HepG2 (cell line): ENCODE measurements around the gene UTS2R. TPM values are rescaled to one million over a fixed set of nuclear protein-coding genes. Genes with fewer than 3 reads are reported as not detected.

Source experiments
- GZF1 ChIP-seq: sonication (generic); formaldehyde crosslinking; IDR thresholded peaks from 2 replicates; pipeline ENCODE4 v1.5.1; 2020; ENCODE audit warnings: mild to moderate bottlenecking, missing genetic modification reagents
- HBP1 ChIP-seq: IDR thresholded peaks from 2 replicates; pipeline ENCODE4 v1.6.1; 2016; ENCODE audit warnings: low read depth, control low read depth
- IKZF4 ChIP-seq: sonication (generic); formaldehyde crosslinking; IDR thresholded peaks from 2 replicates; pipeline ENCODE4 v1.5.1; 2020; ENCODE audit warnings: borderline replicate concordance, mild to moderate bottlenecking, low read depth, missing genetic modification reagents; ENCODE audit errors: not compliant biosample characterization
- IRF2 ChIP-seq: IDR thresholded peaks from 2 replicates; pipeline ENCODE4 v1.6.1; 2018; ENCODE audit warnings: missing genetic modification reagents, missing compliant biosample characterization
- MED8 ChIP-seq: sonication (generic); formaldehyde crosslinking; IDR thresholded peaks from 2 replicates; pipeline ENCODE4 v1.8.1; 2023; ENCODE audit warnings: mild to moderate bottlenecking, missing genetic modification reagents; ENCODE audit not compliant: insufficient replicate concordance
- MTA3 ChIP-seq: sonication (generic); formaldehyde crosslinking; IDR thresholded peaks from 2 replicates; pipeline ENCODE4 v1.4.0; 2020; ENCODE audit warnings: missing genetic modification reagents
- NR0B2 ChIP-seq: sonication (generic); formaldehyde crosslinking; IDR thresholded peaks from 2 replicates; pipeline ENCODE4 v1.4.0; 2020; ENCODE audit warnings: mild to moderate bottlenecking, missing genetic modification reagents
- NR1H2 ChIP-seq: sonication (generic); formaldehyde crosslinking; IDR thresholded peaks from 2 replicates; pipeline ENCODE4 v1.8.1; 2022; ENCODE audit warnings: low read depth, missing genetic modification reagents, borderline replicate concordance
- PCBP2 ChIP-seq: fragments of 200-400 bp; formaldehyde crosslinking; optimal IDR thresholded peaks from 2 replicates; pipeline ENCODE3; 2018; ENCODE audit warnings: low read length, low read depth; ENCODE audit not compliant: poor library complexity, severe bottlenecking
- SAFB2 ChIP-seq: sonication (generic); formaldehyde crosslinking; IDR thresholded peaks from 2 replicates; pipeline ENCODE4 v1.5.1; 2020; ENCODE audit warnings: missing genetic modification reagents, low read depth, mild to moderate bottlenecking, borderline replicate concordance
- ZBTB1 ChIP-seq: sonication (generic); formaldehyde crosslinking; IDR thresholded peaks from 2 replicates; pipeline ENCODE4 v1.4.0; 2020; ENCODE audit warnings: missing genetic modification reagents, borderline replicate concordance
- ZFP41 ChIP-seq: sonication (generic); formaldehyde crosslinking; IDR thresholded peaks from 2 replicates; pipeline ENCODE4 v1.4.0; 2020; ENCODE audit warnings: mild to moderate bottlenecking, missing genetic modification reagents, borderline replicate concordance
- ZFYVE20 ChIP-seq: sonication (generic); formaldehyde crosslinking; IDR thresholded peaks from 2 replicates; pipeline ENCODE4 v1.8.0; 2023; ENCODE audit warnings: low read depth, mild to moderate bottlenecking, moderate library complexity, missing genetic modification reagents, borderline replicate concordance
- ZNF263 ChIP-seq: sonication (generic); formaldehyde crosslinking; IDR thresholded peaks from 2 replicates; pipeline ENCODE4 v1.4.0; 2020; ENCODE audit warnings: missing genetic modification reagents
- ZNF530 ChIP-seq: sonication (generic); formaldehyde crosslinking; IDR thresholded peaks from 2 replicates; pipeline ENCODE4 v1.5.0; 2020; ENCODE audit warnings: low read depth, mild to moderate bottlenecking, missing genetic modification reagents
- ZNF619 ChIP-seq: sonication (generic); formaldehyde crosslinking; IDR thresholded peaks from 2 replicates; pipeline ENCODE4 v1.4.0; 2020; ENCODE audit warnings: mild to moderate bottlenecking, missing genetic modification reagents
- ZNF792 ChIP-seq: IDR thresholded peaks from 2 replicates; pipeline ENCODE4 v1.6.1; 2016
- ZUFSP ChIP-seq: sonication (generic); formaldehyde crosslinking; IDR thresholded peaks from 2 replicates; pipeline ENCODE4 v1.9.0; 2021; ENCODE audit warnings: missing genetic modification reagents, mild to moderate bottlenecking, borderline replicate concordance
- ZXDC ChIP-seq: sonication (generic); formaldehyde crosslinking; IDR thresholded peaks from 2 replicates; pipeline ENCODE4 v1.5.0; 2020; ENCODE audit warnings: mild to moderate bottlenecking, missing genetic modification reagents
- polyA plus RNA-seq, 8 experiments: library from polyadenylated mRNA; depleted of rRNA in 3 of 8; stranded (reverse) in 7 of 8; unstranded in 1 of 8; fragments of >200 nt; fragmentation: Illumina TruSeq in 4 of 8; extraction: Trizol in 4 of 8; gene quantifications; 2 replicates each; pipeline versions ENCODE4 v1.2.1 to v1.2.3, GENCODE V29; 2011 to 2016; ENCODE audit warnings: low read depth in 4 of 8, missing spikeins in 1 of 8, mixed read lengths in 1 of 8; ENCODE audit not compliant: insufficient read depth in 1 of 8
- total RNA-seq, 5 experiments: library from RNA; depleted of rRNA; stranded (reverse); fragments of >200 nt; fragmentation: Illumina TruSeq; extraction: Trizol; gene quantifications; 2 replicates each; pipeline ENCODE4 v1.2.3, GENCODE V29; 2016; ENCODE audit warnings: low read depth in 1 of 5
- TF ChIP-seq, protein P1 (sequence below): sonication (generic); formaldehyde crosslinking; IDR thresholded peaks from 2 replicates; pipeline ENCODE4 v1.4.0; 2020; ENCODE audit warnings: missing genetic modification reagents

UTS2R gene
- total and polyA plus RNA-seq, 2 of the 13 experiments (the other 11 are each of a cell fraction or from before 2014, with no cell fraction given): 0.13 to 0.15 TPM

GRCh38 chr17:82414548-82415281, 43.1 kb downstream of the UTS2R start (continued):
- peak; percentile 80 for TF ChIP-seq ZNF263 (CRISPR knock-in tag)
- peak; percentile 74; the same call in 1 of the 2 replicates for TF ChIP-seq ZNF619 (CRISPR knock-in tag)
- TF ChIP-seq MTA3 (CRISPR knock-in tag): no peak
- no peak; the same call in 1 of the 2 replicates for TF ChIP-seq ZBTB1 (CRISPR knock-in tag)
- TF ChIP-seq NR0B2 (CRISPR knock-in tag): peak; percentile 92
- TF ChIP-seq IRF2 (CRISPR knock-in tag): peak; percentile 63; the same call in 1 of the 2 replicates
- TF ChIP-seq SAFB2 (CRISPR knock-in tag): peak; percentile 56
- TF ChIP-seq GZF1: peak; percentile 76
- TF ChIP-seq ZFP41 (CRISPR knock-in tag): peak; percentile 84; the same call in 1 of the 2 replicates
- no peak for TF ChIP-seq PCBP2
- peak; percentile 47 for TF ChIP-seq MED8
- 0 out of 2 replicates have a peak, but pooled peaks have one; percentile 41 for TF ChIP-seq ZUFSP
- TF ChIP-seq NR1H2 (CRISPR knock-in tag): peak; percentile 69; the same call in 1 of the 2 replicates
- TF ChIP-seq ZFYVE20 (CRISPR knock-in tag): 0 out of 2 replicates have a peak, but pooled peaks have one; percentile 3
- peak; percentile 99 for TF ChIP-seq IKZF4
- TF ChIP-seq, protein P1, sequence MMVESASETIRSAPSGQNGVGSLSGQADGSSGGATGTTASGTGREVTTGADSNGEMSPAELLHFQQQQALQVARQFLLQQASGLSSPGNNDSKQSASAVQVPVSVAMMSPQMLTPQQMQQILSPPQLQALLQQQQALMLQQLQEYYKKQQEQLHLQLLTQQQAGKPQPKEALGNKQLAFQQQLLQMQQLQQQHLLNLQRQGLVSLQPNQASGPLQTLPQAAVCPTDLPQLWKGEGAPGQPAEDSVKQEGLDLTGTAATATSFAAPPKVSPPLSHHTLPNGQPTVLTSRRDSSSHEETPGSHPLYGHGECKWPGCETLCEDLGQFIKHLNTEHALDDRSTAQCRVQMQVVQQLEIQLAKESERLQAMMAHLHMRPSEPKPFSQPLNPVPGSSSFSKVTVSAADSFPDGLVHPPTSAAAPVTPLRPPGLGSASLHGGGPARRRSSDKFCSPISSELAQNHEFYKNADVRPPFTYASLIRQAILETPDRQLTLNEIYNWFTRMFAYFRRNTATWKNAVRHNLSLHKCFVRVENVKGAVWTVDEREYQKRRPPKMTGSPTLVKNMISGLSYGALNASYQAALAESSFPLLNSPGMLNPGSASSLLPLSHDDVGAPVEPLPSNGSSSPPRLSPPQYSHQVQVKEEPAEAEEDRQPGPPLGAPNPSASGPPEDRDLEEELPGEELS (CRISPR knock-in tag): peak; percentile 63; the same call in 1 of the 2 replicates
- TF ChIP-seq ZXDC (CRISPR knock-in tag): peak; percentile 89; the same call in 1 of the 2 replicates
- peak; percentile 96 for TF ChIP-seq HBP1 (CRISPR knock-in tag)
- TF ChIP-seq ZNF530 (CRISPR knock-in tag): peak; percentile 95; the same call in 1 of the 2 replicates
- peak; percentile 96 for TF ChIP-seq ZNF792 (CRISPR knock-in tag)
